HepG2 (cell line): Measurements from ENCODE around the gene GUCY1B1. TPM values are rescaled to one million over a fixed set of nuclear protein-coding genes. Genes with fewer than 3 reads are reported as not detected.

ENCODE experiments used
- CEBPZ ChIP-seq: IDR thresholded peaks from 2 replicates; pipeline ENCODE4 v1.6.1; 2012; ENCODE audit warnings: low read length, improper control_type of control experiment
- ELF3 ChIP-seq: IDR thresholded peaks from 2 replicates; pipeline ENCODE4 v1.6.1; 2016; ENCODE audit warnings: missing genetic modification reagents, missing compliant biosample characterization
- ERF ChIP-seq: IDR thresholded peaks from 2 replicates; pipeline ENCODE4 v1.6.1; 2018; ENCODE audit warnings: missing biosample characterization, missing genetic modification reagents
- GLI4 ChIP-seq: sonication (generic); formaldehyde crosslinking; IDR thresholded peaks from 2 replicates; pipeline ENCODE4 v1.5.1; 2020; ENCODE audit warnings: missing genetic modification reagents, mild to moderate bottlenecking, moderate library complexity, borderline replicate concordance
- KMT2B ChIP-seq: IDR thresholded peaks from 2 replicates; pipeline ENCODE4 v1.6.1; 2016; ENCODE audit warnings: missing genetic modification reagents, missing compliant biosample characterization
- NR2F2 ChIP-seq: IDR thresholded peaks from 2 replicates; pipeline ENCODE4 v1.6.1; 2012; ENCODE audit warnings: low read depth, inconsistent platforms, borderline replicate concordance
- PHF5A ChIP-seq: IDR thresholded peaks from one replicate; pipeline ENCODE4 v1.6.1; 2018; ENCODE audit warnings: low read depth, missing genetic modification reagents; ENCODE audit not compliant: unreplicated experiment
- PRMT3 ChIP-seq: sonication (generic); formaldehyde crosslinking; IDR thresholded peaks from 2 replicates; pipeline ENCODE4 v1.8.1; 2022; ENCODE audit warnings: low read depth, mild to moderate bottlenecking, moderate library complexity, missing genetic modification reagents, borderline replicate concordance
- TCF7 ChIP-seq: sonication (generic); IDR thresholded peaks from 2 replicates; pipeline ENCODE4 v1.6.1; 2016; ENCODE audit warnings: antibody characterized with exemption, low read depth
- ZNF253 ChIP-seq: sonication (generic); formaldehyde crosslinking; IDR thresholded peaks from 2 replicates; pipeline ENCODE4 v1.8.0; 2022; ENCODE audit warnings: mild to moderate bottlenecking, missing genetic modification reagents, borderline replicate concordance
- ZSCAN9 ChIP-seq: IDR thresholded peaks from 2 replicates; pipeline ENCODE4 v1.6.1; 2016; ENCODE audit warnings: borderline replicate concordance
- polyA plus RNA-seq, 8 experiments: library from polyadenylated mRNA; depleted of rRNA in 3 of 8; stranded (reverse) in 7 of 8; unstranded in 1 of 8; fragments of >200 nt; fragmentation: Illumina TruSeq in 4 of 8; extraction: Trizol in 4 of 8; gene quantifications; 2 replicates each; pipeline versions ENCODE4 v1.2.1 to v1.2.3, GENCODE V29; 2011 to 2016; ENCODE audit warnings: low read depth in 4 of 8, missing spikeins in 1 of 8, mixed read lengths in 1 of 8; ENCODE audit not compliant: insufficient read depth in 1 of 8
- total RNA-seq, 5 experiments: library from RNA; depleted of rRNA; stranded (reverse); fragments of >200 nt; fragmentation: Illumina TruSeq; extraction: Trizol; gene quantifications; 2 replicates each; pipeline ENCODE4 v1.2.3, GENCODE V29; 2016; ENCODE audit warnings: low read depth in 1 of 5
- TF ChIP-seq, protein P1 (sequence below): sonication (generic); formaldehyde crosslinking; IDR thresholded peaks from 2 replicates; pipeline ENCODE4 v1.8.0; 2022; ENCODE audit warnings: mild to moderate bottlenecking, missing genetic modification reagents; ENCODE audit not compliant: insufficient replicate concordance

Gene GUCY1B1
- total and polyA plus RNA-seq, 2 of the 13 experiments (the other 11 are each of a cell fraction or from before 2014, with no cell fraction given), result not detected

- TF ChIP-seq CEBPZ (no peak), ZNF253 (CRISPR knock-in tag) (no peak), GLI4 (CRISPR knock-in tag) (no peak), KMT2B (no peak), PRMT3 (no peak), NR2F2 (no peak), PHF5A (CRISPR knock-in tag) (no peak), ERF (CRISPR knock-in tag) (no peak), ELF3 (no peak), ZSCAN9 (CRISPR knock-in tag) (no peak), TCF7 (no peak)
- TF ChIP-seq, protein P1, sequence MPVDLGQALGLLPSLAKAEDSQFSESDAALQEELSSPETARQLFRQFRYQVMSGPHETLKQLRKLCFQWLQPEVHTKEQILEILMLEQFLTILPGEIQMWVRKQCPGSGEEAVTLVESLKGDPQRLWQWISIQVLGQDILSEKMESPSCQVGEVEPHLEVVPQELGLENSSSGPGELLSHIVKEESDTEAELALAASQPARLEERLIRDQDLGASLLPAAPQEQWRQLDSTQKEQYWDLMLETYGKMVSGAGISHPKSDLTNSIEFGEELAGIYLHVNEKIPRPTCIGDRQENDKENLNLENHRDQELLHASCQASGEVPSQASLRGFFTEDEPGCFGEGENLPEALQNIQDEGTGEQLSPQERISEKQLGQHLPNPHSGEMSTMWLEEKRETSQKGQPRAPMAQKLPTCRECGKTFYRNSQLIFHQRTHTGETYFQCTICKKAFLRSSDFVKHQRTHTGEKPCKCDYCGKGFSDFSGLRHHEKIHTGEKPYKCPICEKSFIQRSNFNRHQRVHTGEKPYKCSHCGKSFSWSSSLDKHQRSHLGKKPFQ, result no peak
These were observed 23.3 kb upstream of the GUCY1B1 start (continued) for GRCh38 chr4:155735496-155735895.
